Neural cell (in vitro differentiated cells): ENCODE measurements around the gene EHBP1. TPM values are rescaled to one million over a fixed set of nuclear protein-coding genes. Genes with fewer than 3 reads are reported as not detected.

Source experiments
- H2AFZ ChIP-seq: fragments of 200-600, 300-800 bp; sonication (generic), shearing (Covaris generic); 2 replicates; pipeline ENCODE4 v1.6.0; 2014; ENCODE audit warnings: low read depth, mild to moderate bottlenecking, antibody characterized with exemption, low read length, moderate library complexity
- H3F3A ChIP-seq: fragments of 200-600 bp; shearing (Covaris generic); 2 replicates; pipeline ENCODE4 v1.6.1; 2016; ENCODE audit warnings: mild to moderate bottlenecking, moderate library complexity, mixed read lengths, antibody characterized with exemption, low read length; ENCODE audit not compliant: insufficient read depth, poor library complexity, severe bottlenecking
- H3K27ac ChIP-seq: fragments of 200-600, 300-800 bp; sonication (generic), shearing (Covaris generic); 2 replicates; pipeline ENCODE4 v1.5.1; 2014; ENCODE audit warnings: mild to moderate bottlenecking, low read length, moderate library complexity
- H3K27me3 ChIP-seq: fragments of 300-800, 200-600 bp; sonication (generic), shearing (Covaris generic); 2 replicates; pipeline ENCODE4 v1.6.0; 2014; ENCODE audit warnings: mild to moderate bottlenecking, low read depth, low read length, moderate library complexity; ENCODE audit not compliant: insufficient read depth
- H3K36me3 ChIP-seq: fragments of 300-800, 200-600 bp; sonication (generic), shearing (Covaris generic); 2 replicates; pipeline ENCODE4 v1.5.1; 2014; ENCODE audit warnings: mild to moderate bottlenecking, antibody characterized with exemption, low read length, moderate library complexity; ENCODE audit not compliant: insufficient read depth
- H3K4me2 ChIP-seq: fragments of 300-800, 200-600 bp; sonication (generic), shearing (Covaris generic); 2 replicates; pipeline ENCODE4 v1.6.0; 2014; ENCODE audit warnings: mild to moderate bottlenecking, low read length
- H3K4me3 ChIP-seq: fragments of 300-800, 200-600 bp; sonication (generic), shearing (Covaris generic); 2 replicates; pipeline ENCODE4 v1.5.1; 2014; ENCODE audit warnings: mild to moderate bottlenecking, low read length, moderate library complexity
- H3K79me2 ChIP-seq: fragments of 200-600 bp; shearing (Covaris generic); replicated peaks from 2 replicates; pipeline ENCODE4 v1.6.0; 2014; ENCODE audit warnings: mild to moderate bottlenecking, low read length, moderate library complexity; ENCODE audit not compliant: insufficient read depth
- H3K9ac ChIP-seq: fragments of 300-800, 200-600 bp; sonication (generic), shearing (Covaris generic); 2 replicates; pipeline ENCODE4 v1.6.1; 2016; ENCODE audit warnings: mild to moderate bottlenecking, low read length, mixed read lengths
- H3K9me2 ChIP-seq: fragments of 200-600 bp; shearing (Covaris generic); 2 replicates; pipeline ENCODE4 v1.6.1; 2016; ENCODE audit warnings: mild to moderate bottlenecking, low read length, mixed read lengths; ENCODE audit not compliant: insufficient read depth
- H3K9me3 ChIP-seq: fragments of 200-600, 300-800 bp; sonication (generic), shearing (Covaris generic); 2 replicates; pipeline ENCODE4 v1.6.1; 2016; ENCODE audit warnings: mild to moderate bottlenecking, mixed run types, low read length, moderate library complexity, mixed read lengths
- H4K20me1 ChIP-seq: fragments of 200-600 bp; shearing (Covaris generic); 2 replicates; pipeline ENCODE4 v1.6.1; 2016; ENCODE audit warnings: mild to moderate bottlenecking, mixed run types; ENCODE audit not compliant: insufficient read depth
- CTCF ChIP-seq: fragments of 450-650 bp; IDR thresholded peaks from 2 replicates; pipeline ENCODE4 v1.5.1; 2014; ENCODE audit warnings: antibody characterized with exemption, mild to moderate bottlenecking, moderate library complexity; ENCODE audit not compliant: poor library complexity, severe bottlenecking
- EP300 ChIP-seq: fragments of 450-650 bp; conservative IDR thresholded peaks from 2 replicates; pipeline ENCODE4 v1.6.1; 2014; ENCODE audit warnings: antibody characterized with exemption, mild to moderate bottlenecking, moderate library complexity; ENCODE audit not compliant: poor library complexity, severe bottlenecking
- EZH2 ChIP-seq: fragments of 200-600, 300-800 bp; shearing (Covaris generic), sonication (generic); IDR thresholded peaks from 2 replicates; pipeline ENCODE4 v1.6.1; 2014; ENCODE audit warnings: antibody characterized with exemption, low read length, borderline replicate concordance, mild to moderate bottlenecking; ENCODE audit not compliant: insufficient read depth, poor library complexity, severe bottlenecking
- MXI1 ChIP-seq: fragments of 450-650 bp; conservative IDR thresholded peaks from 2 replicates; pipeline ENCODE4 v1.6.1; 2014; ENCODE audit warnings: antibody characterized with exemption, mild to moderate bottlenecking; ENCODE audit not compliant: poor library complexity, severe bottlenecking
- POLR2AphosphoS5 ChIP-seq: IDR thresholded peaks from 2 replicates; pipeline ENCODE4 v1.6.1; 2012
- RAD21 ChIP-seq: fragments of 450-650 bp; conservative IDR thresholded peaks from 2 replicates; pipeline ENCODE4 v1.6.1; 2014; ENCODE audit warnings: antibody characterized with exemption, mild to moderate bottlenecking, moderate library complexity
- REST ChIP-seq: IDR thresholded peaks from 2 replicates; pipeline ENCODE4 v1.6.1; 2012; ENCODE audit warnings: borderline replicate concordance
- SMC3 ChIP-seq: fragments of 450-650 bp; conservative IDR thresholded peaks from 2 replicates; pipeline ENCODE4 v1.6.1; 2014; ENCODE audit warnings: antibody characterized with exemption, mild to moderate bottlenecking, moderate library complexity; ENCODE audit not compliant: poor library complexity
- TAF1 ChIP-seq: IDR thresholded peaks from 2 replicates; pipeline ENCODE4 v1.6.1; 2012; ENCODE audit warnings: low read depth
- polyA plus RNA-seq: library from polyadenylated mRNA; depleted of rRNA; stranded (reverse); fragments of >200 nt; gene quantifications from 2 replicates; pipeline ENCODE4 v1.2.3, GENCODE V29; 2014

EHBP1 gene
- polyA plus RNA-seq, 1 donor from 2014 or later = 52.6 TPM

- H3K27ac ChIP-seq = no peak overlapping the region
- no peaks in the 10 kb centered on the region for H3K27me3 ChIP-seq
- H3K9me3 ChIP-seq = no peaks in the 10 kb centered on the region
- no peak overlapping the region for H3K4me3 ChIP-seq
- TF ChIP-seq SMC3 = no peak
- no peaks in the 10 kb centered on the region for H4K20me1 ChIP-seq
- no peaks in the 10 kb centered on the region for H3K9me2 ChIP-seq
- H2AFZ ChIP-seq = no peak overlapping the region
- no peak overlapping the region for H3K9ac ChIP-seq
- peaks cover 39% of the 10 kb centered on the region for H3K79me2 ChIP-seq
- H3K4me2 ChIP-seq = no peak overlapping the region
- no peaks in the 10 kb centered on the region for H3K36me3 ChIP-seq
- H3F3A ChIP-seq = no peaks in the 10 kb centered on the region
These were observed 22.5 kb downstream of the EHBP1 start for GRCh38 chr2:62727876-62728566.

GRCh38 chr2:62731275-62731674, 25.8 kb downstream of the EHBP1 start:
- H3K27ac ChIP-seq = no peak overlapping the region
- TF ChIP-seq MXI1 = no peak
- no peak for TF ChIP-seq EP300
- no peak for TF ChIP-seq REST
- no peak for TF ChIP-seq RAD21
- no peak for TF ChIP-seq SMC3
- no peak for TF ChIP-seq CTCF
- TF ChIP-seq TAF1 = no peak
- TF ChIP-seq POLR2AphosphoS5 = no peak
- no peak for TF ChIP-seq EZH2
- peaks cover 38% of the 10 kb centered on the region for H3K79me2 ChIP-seq
- H4K20me1 ChIP-seq = no peaks in the 10 kb centered on the region
- no peaks in the 10 kb centered on the region for H3K36me3 ChIP-seq
- H3K9me2 ChIP-seq = no peaks in the 10 kb centered on the region
- H3K27me3 ChIP-seq = no peaks in the 10 kb centered on the region
- no peaks in the 10 kb centered on the region for H3K9me3 ChIP-seq
- H3F3A ChIP-seq = no peaks in the 10 kb centered on the region
- H2AFZ ChIP-seq = no peak overlapping the region
- no peak overlapping the region for H3K9ac ChIP-seq
- no peak overlapping the region for H3K4me3 ChIP-seq
- no peak overlapping the region for H3K4me2 ChIP-seq
